H1 (cell line): Measurements from ENCODE around the gene GREB1. TPM values are rescaled to one million over a fixed set of nuclear protein-coding genes. Genes with fewer than 3 reads are reported as not detected.
A peak's percentile ranks its signal among the peaks of the same experiment; 100 is the strongest.

Experiments
- CTCF ChIA-PET: fragments of 300-600 bp; sonication (Branson Sonifier 250); formaldehyde crosslinking; loops from one replicate; lab custom pipeline; 2021; ENCODE audit not compliant: partially characterized antibody; lab: Charles Lee
- POLR2A ChIA-PET: fragments of 300-600 bp; sonication (Branson Sonifier 250); formaldehyde crosslinking; loops from one replicate; lab custom pipeline; 2021; ENCODE audit warnings: inconsistent platforms; ENCODE audit not compliant: partially characterized antibody; lab: Charles Lee
- DNase-seq, 2 experiments: peaks; one replicate each; pipeline versions ENCODE4 v3.0.0 to v3.0.0-alpha.2; 2010 to 2022; ENCODE audit warnings: low spot score in 2 of 2, low read depth in 1 of 2, mixed read lengths in 1 of 2
- FAIRE-seq: peaks from 2 replicates; lab custom pipeline; 2011; peaks lifted over from hg19 to GRCh38; lab: Jason Lieb, UNC
- H2AFZ ChIP-seq: 2 replicates; pipeline ENCODE4 v1.8.1; 2012; ENCODE audit warnings: low read length, inconsistent platforms
- H2AK5ac ChIP-seq: 2 replicates; pipeline ENCODE4 v1.6.1; 2013; ENCODE audit warnings: low read depth, low read length
- H2BK120ac ChIP-seq: replicated peaks from 2 replicates; pipeline ENCODE3; 2013; ENCODE audit warnings: low read depth, low read length, inconsistent platforms
- H2BK12ac ChIP-seq: 2 replicates; pipeline ENCODE4 v1.6.1; 2013; ENCODE audit warnings: low read depth, low read length
- H2BK15ac ChIP-seq: 2 replicates; pipeline ENCODE4 v1.6.1; 2013; ENCODE audit warnings: low read length
- H2BK20ac ChIP-seq: 2 replicates; pipeline ENCODE4 v1.6.1; 2013; ENCODE audit warnings: low read length
- H2BK5ac ChIP-seq: 2 replicates; pipeline ENCODE4 v1.6.1; 2013; ENCODE audit warnings: low read depth, low read length
- H3K14ac ChIP-seq: 2 replicates; pipeline ENCODE4 v1.6.1; 2013; ENCODE audit warnings: inconsistent platforms; ENCODE audit not compliant: insufficient read length
- H3K18ac ChIP-seq: 2 replicates; pipeline ENCODE4 v1.6.1; 2013; ENCODE audit warnings: low read length; ENCODE audit errors: extremely low read depth
- H3K23ac ChIP-seq: 2 replicates; pipeline ENCODE4 v1.6.1; 2013; ENCODE audit warnings: inconsistent platforms; ENCODE audit not compliant: insufficient read length
- H3K23me2 ChIP-seq: 2 replicates; pipeline ENCODE4 v1.6.1; 2013; ENCODE audit warnings: low read depth, low read length
- H3K27ac ChIP-seq: 2 replicates; pipeline ENCODE4 v1.6.1; 2011; ENCODE audit warnings: low read depth, low read length, inconsistent platforms
- H3K27me3 ChIP-seq, 4 experiments: replicated peaks in 1 of 4; 1 replicate in 1 of 4; 2 replicates in 3 of 4; pipeline versions ENCODE4 v1.6.1 to v1.8.1; 2011 to 2013; ENCODE audit warnings: low read length in 3 of 4, mild to moderate bottlenecking in 3 of 4, inconsistent platforms in 2 of 4, mixed read lengths in 2 of 4, moderate library complexity in 1 of 4; ENCODE audit not compliant: control insufficient read depth in 3 of 4, insufficient read depth in 3 of 4; ENCODE audit errors: extremely low read depth in 1 of 4
- H3K36me3 ChIP-seq, 4 experiments: 2 replicates each; pipeline versions ENCODE4 v1.6.1 to v1.8.1; 2011 to 2013; ENCODE audit warnings: mild to moderate bottlenecking in 4 of 4, low read length in 3 of 4, moderate library complexity in 2 of 4, control low read depth in 1 of 4, inconsistent platforms in 1 of 4; ENCODE audit not compliant: insufficient read depth in 4 of 4, control insufficient read depth in 2 of 4
- H3K4ac ChIP-seq: replicated peaks from 2 replicates; pipeline ENCODE3; 2013; ENCODE audit warnings: low read length, low read depth, mixed read lengths, inconsistent platforms; ENCODE audit not compliant: insufficient read length
- H3K4me1 ChIP-seq, 4 experiments: replicated peaks in 1 of 4; 1 replicate in 1 of 4; 2 replicates in 3 of 4; pipeline versions ENCODE4 v1.6.1 to v1.8.1; 2011 to 2013; ENCODE audit warnings: low read length in 3 of 4, inconsistent platforms in 2 of 4, mixed read lengths in 1 of 4; ENCODE audit not compliant: insufficient read depth in 4 of 4, control insufficient read depth in 3 of 4
- H3K4me2 ChIP-seq, 2 experiments: 2 replicates each; pipeline versions ENCODE4 v1.6.1 to v1.8.1; 2011 to 2013; ENCODE audit warnings: low read depth in 2 of 2, low read length in 2 of 2, control low read depth in 1 of 2, inconsistent platforms in 1 of 2, mild to moderate bottlenecking in 1 of 2; ENCODE audit not compliant: insufficient read depth in 1 of 2
- H3K4me3 ChIP-seq, 4 experiments: fragments of 200-600, 300-600 bp in 1 of 4; sonication (generic), shearing (Covaris generic), sonication (Bioruptor Twin) in 1 of 4; 2 replicates each; pipeline versions ENCODE4 v1.5.1 to v1.8.1; 2011 to 2016; ENCODE audit warnings: low read length in 4 of 4, low read depth in 3 of 4, control low read depth in 2 of 4, inconsistent platforms in 2 of 4, mild to moderate bottlenecking in 2 of 4, mixed read lengths in 1 of 4, moderate library complexity in 1 of 4; ENCODE audit not compliant: insufficient read depth in 2 of 4; ENCODE audit errors: extremely low read depth in 1 of 4
- H3K56ac ChIP-seq: replicated peaks from 2 replicates; pipeline ENCODE3; 2013; ENCODE audit warnings: low read depth, mild to moderate bottlenecking, mixed read lengths, low read length, inconsistent platforms; ENCODE audit not compliant: insufficient read length
- H3K79me1 ChIP-seq: 2 replicates; pipeline ENCODE4 v1.6.1; 2013; ENCODE audit warnings: low read depth, low read length, control low read depth
- H3K79me2 ChIP-seq, 2 experiments: 2 replicates each; pipeline versions ENCODE4 v1.6.1 to v1.8.1; 2012 to 2013; ENCODE audit warnings: low read length in 2 of 2, mild to moderate bottlenecking in 2 of 2, inconsistent platforms in 1 of 2; ENCODE audit not compliant: insufficient read depth in 2 of 2, control insufficient read depth in 1 of 2
- H3K9ac ChIP-seq, 4 experiments: replicated peaks in 1 of 4; 1 replicate in 1 of 4; 2 replicates in 3 of 4; pipeline versions ENCODE4 v1.6.1 to v1.8.1; 2011 to 2013; ENCODE audit warnings: low read depth in 3 of 4, low read length in 3 of 4, control low read depth in 2 of 4, mild to moderate bottlenecking in 2 of 4, moderate library complexity in 2 of 4, inconsistent platforms in 1 of 4; ENCODE audit errors: extremely low read depth in 1 of 4
- H3K9me3 ChIP-seq, 2 experiments: 2 replicates each; pipeline versions ENCODE4 v1.6.1 to v1.8.1; 2012 to 2013; ENCODE audit warnings: mild to moderate bottlenecking in 2 of 2, moderate library complexity in 2 of 2, control low read depth in 1 of 2, inconsistent platforms in 1 of 2, low read depth in 1 of 2, low read length in 1 of 2, mixed read lengths in 1 of 2; ENCODE audit not compliant: insufficient read depth in 2 of 2
- H4K20me1 ChIP-seq, 2 experiments: replicated peaks in 1 of 2; 2 replicates each; pipeline versions ENCODE3 to v1.8.1; 2011 to 2013; ENCODE audit warnings: inconsistent platforms in 2 of 2, low read length in 2 of 2, mild to moderate bottlenecking in 1 of 2; ENCODE audit not compliant: insufficient read depth in 2 of 2, control insufficient read depth in 1 of 2
- H4K5ac ChIP-seq: 2 replicates; pipeline ENCODE4 v1.6.1; 2013; ENCODE audit warnings: low read length, low read depth, mixed read lengths, inconsistent platforms; ENCODE audit not compliant: insufficient read length
- H4K8ac ChIP-seq: 2 replicates; pipeline ENCODE4 v1.8.0; 2013; ENCODE audit warnings: mild to moderate bottlenecking, moderate library complexity, low read length, inconsistent platforms; ENCODE audit not compliant: insufficient read depth; ENCODE audit errors: extremely low read depth
- H4K91ac ChIP-seq: replicated peaks from 2 replicates; pipeline ENCODE3; 2013; ENCODE audit warnings: low read length, mixed read lengths, inconsistent platforms; ENCODE audit not compliant: insufficient read length
- KDM4A ChIP-seq: IDR thresholded peaks from one replicate; pipeline ENCODE4 v1.7.1; 2012; ENCODE audit warnings: low read depth, mild to moderate bottlenecking, moderate library complexity, low read length, inconsistent platforms; ENCODE audit not compliant: severe bottlenecking
- TBP ChIP-seq: IDR thresholded peaks from 2 replicates; pipeline ENCODE4 v1.6.1; 2011; ENCODE audit warnings: low read depth, low read length, improper control_type of control experiment
- WGBS, 2 experiments: shearing (Covaris generic) in 1 of 2; methylation state at CpG; one replicate each; pipeline versions ENCODE4 v1.1.6 to v1.1.7; 2013 to 2015; ENCODE audit warnings: low lambda C conversion rate in 2 of 2, mixed read lengths in 2 of 2, inconsistent platforms in 1 of 2, low coverage in 1 of 2, missing lambda C conversion rate in 1 of 2; ENCODE audit not compliant: insufficient replicate concordance in 2 of 2, insufficient coverage in 1 of 2, insufficient read length in 1 of 2; ENCODE audit errors: extremely low coverage in 1 of 2, missing lambda C conversion rate in 1 of 2; 5-methylcytosine and 5-hydroxymethylcytosine counted together
- polyA plus RNA-seq, 7 experiments: library from polyadenylated mRNA; depleted of rRNA in 3 of 7; stranded (reverse) in 5 of 7; unstranded in 2 of 7; fragments of >200 nt in 5 of 7; fragments of 200-250 nt in 2 of 7; gene quantifications; 1 replicate in 5 of 7; 2 replicates in 1 of 7; 4 replicates in 1 of 7; pipeline versions ENCODE4 v1.2.1 to v1.2.3, GENCODE V29; 2011 to 2013; ENCODE audit warnings: missing spikeins in 2 of 7, mixed read lengths in 2 of 7
- total RNA-seq: library from RNA; stranded (reverse); fragmentation: NEBNext Ultra II Directional; extraction: Animal tissue kit (Norgen Biotek cat#: 25700); gene quantifications from 2 replicates; pipeline ENCODE4 v1.2.1, GENCODE V29; 2021
- TF ChIP-seq, protein P1 (sequence below): IDR thresholded peaks from 2 replicates; pipeline ENCODE4 v1.6.1; 2012; ENCODE audit warnings: inconsistent platforms

GREB1 gene
- total and polyA plus RNA-seq, 2 of the 8 experiments (the other 6 are each of a cell fraction or from before 2014, with no cell fraction given): 7.9 to 43.4 TPM

DNA sequence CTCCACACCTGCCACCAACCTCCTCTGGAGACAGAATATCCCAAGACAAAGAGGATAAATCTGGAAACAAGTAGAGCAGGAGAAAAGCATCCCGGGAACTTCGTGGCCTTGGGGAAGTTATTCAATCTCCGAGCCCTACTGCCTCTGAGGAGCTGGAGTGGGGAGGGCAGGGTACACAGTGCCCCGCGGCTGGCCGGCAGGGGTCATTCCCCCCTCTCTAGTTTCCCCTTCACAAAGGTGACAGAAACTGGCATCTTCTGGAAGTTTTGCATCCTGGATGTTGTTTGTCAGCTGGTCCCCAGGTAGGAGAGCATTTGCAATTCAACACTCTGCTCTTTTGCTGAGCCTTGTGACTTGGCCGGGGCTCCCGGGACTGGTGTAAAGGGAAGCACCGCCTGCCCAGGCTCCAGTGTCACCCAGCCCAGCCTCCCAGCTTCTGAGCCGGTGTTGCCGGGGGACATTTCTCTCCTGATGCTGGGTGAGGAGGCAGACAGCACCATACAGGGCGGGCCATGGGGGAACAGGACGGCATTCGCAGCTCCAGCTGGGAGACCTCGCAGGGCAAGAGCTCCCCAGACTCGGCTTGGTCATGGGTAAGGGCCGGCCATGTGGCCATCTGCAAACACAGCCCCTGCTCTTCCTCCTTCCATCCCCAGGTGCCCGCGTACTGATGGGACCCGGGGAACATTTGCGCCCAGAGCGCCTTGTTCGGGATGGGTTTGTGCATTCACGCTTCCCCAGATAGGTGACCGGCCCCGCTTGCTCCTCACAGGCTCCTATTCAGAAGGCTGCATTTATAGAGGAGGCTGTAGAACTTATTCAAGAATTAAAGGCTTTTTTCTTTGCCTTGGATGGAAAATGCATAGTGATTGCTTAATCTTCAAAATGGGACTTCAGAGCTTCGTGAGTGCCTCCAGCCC is 143.6 kb downstream of the GREB1 start:
- Histone ChIP-seq H2BK120ac (no peak overlapping the region), H3K18ac (no peak overlapping the region), H3K4me1 (peaks cover 3 to 14% (median 10%) of the 10 kb centered on the region in 4 experiments; a peak in 6 of 7 replicates), H3K14ac (no peak overlapping the region), H4K8ac (peak overlapping the region; percentile 72), H3K4ac (no peak overlapping the region), H3K4me2 (peak overlapping the region in 1 of 2 experiments; percentile 46; a peak in 2 of 4 replicates), H3K23ac (no peak overlapping the region), H3K27me3 (no peaks in the 10 kb centered on the region; a peak in 1 of 7 replicates), H3K56ac (no peak overlapping the region), H3K79me2 (no peaks in the 10 kb centered on the region), H4K5ac (peak overlapping the region; percentile 34), H3K9me3 (no peaks in the 10 kb centered on the region), H2BK5ac (peak overlapping the region; percentile 16; the same call in 1 of the 2 replicates), H3K23me2 (no peaks in the 10 kb centered on the region), H2BK15ac (peak overlapping the region; percentile 21; the same call in 1 of the 2 replicates), H3K27ac (no peak overlapping the region), H3K9ac (no peak overlapping the region), H2BK20ac (no peak overlapping the region), H2BK12ac (0 out of 2 replicates have a peak overlapping the region, but pooled peaks have one; percentile 46), H2AFZ (peak overlapping the region; percentile 64; the same call in 1 of the 2 replicates), H2AK5ac (no peak overlapping the region), H4K20me1 (no peaks in the 10 kb centered on the region), H3K79me1 (no peaks in the 10 kb centered on the region), H3K36me3 (no peaks in the 10 kb centered on the region), H4K91ac (peak overlapping the region; percentile 61), H3K4me3 (no peak overlapping the region)
- DNase-seq (peak in 1 of 2 experiments; percentile 69), FAIRE-seq (no peak)
- TF ChIP-seq, protein P1, sequence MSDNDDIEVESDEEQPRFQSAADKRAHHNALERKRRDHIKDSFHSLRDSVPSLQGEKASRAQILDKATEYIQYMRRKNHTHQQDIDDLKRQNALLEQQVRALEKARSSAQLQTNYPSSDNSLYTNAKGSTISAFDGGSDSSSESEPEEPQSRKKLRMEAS: peak; percentile 31; the same call in 1 of the 2 replicates
- peak; percentile 67; the same call in 1 of the 2 replicates for TF ChIP-seq TBP
- no peak for TF ChIP-seq KDM4A
- WGBS, 2 experiments: 67% methylated on average over 25 of the region's 27 CpGs; no CpG with 5 or more reads in 1 of the 2 experiments
- ChIA-PET CTCF (interaction anchor here (0.6 to 8.1 kb wide), 11 partner anchors 8 to 544 kb away, joined by 3 to 76 read pairs (median 4); partner anchors contain the start of gene NTSR2), POLR2A (no interaction called here)
